Activated T-cell treated with anti-CD3 and anti-CD28 coated beads, Interleukin-2, amount 50 U/mL, for 48 hours (primary cell): Measurements from ENCODE around the gene PAX2.

Experiments
- DNase-seq, 2 experiments: peaks; one replicate each; pipeline ENCODE4 v3.0.0-alpha.2; 2020

PAX2 gene

DNA sequence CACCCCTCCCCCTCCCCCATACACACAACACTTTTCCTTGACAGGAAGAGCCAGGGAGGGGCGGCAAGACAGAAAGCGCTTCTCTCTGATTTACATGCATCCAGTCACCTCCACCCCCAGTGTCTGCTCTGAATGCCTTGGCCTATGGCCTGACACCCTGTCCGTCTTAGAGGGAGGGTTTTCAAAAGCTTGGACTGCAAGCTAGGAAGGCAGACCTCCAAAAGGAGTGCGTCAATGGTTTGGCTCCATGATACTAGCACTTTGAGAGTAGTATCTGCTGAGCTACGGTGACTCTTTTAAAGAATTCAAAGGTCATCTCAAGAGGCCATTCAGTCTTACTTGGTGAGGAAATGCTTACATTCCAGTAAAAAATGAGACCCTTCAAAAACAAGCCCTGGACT lies 20.3 kb upstream of the PAX2 start:
- DNase-seq: no peak

DNA sequence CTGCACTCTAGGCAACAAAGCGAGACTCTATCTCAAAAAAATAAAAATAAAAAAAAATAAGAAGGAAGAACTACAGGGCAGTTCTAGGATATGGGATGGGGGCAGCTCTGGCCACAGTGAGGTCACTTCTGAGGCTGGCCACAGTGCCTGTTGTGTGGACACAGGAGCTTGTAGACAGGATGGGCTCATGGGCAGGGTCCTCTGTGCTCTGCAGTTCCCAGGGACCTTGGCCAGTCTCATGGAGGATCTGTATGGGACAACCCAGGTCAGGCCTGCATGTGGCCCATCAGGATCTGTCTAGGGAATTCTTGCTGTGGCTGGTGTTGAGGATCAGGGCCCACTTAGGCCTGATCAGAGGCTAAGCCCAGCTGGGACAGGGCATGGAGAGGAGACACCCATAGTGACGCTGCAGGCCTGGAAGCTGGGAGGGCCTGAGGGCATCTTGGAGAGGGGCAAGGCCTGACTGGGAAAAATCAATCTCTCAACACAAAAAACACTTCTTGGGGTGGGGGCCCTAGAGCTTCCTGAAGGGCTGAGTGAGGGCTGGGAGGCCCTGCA lies 19.4 kb upstream of the PAX2 start:
- DNase-seq: no peak

DNA sequence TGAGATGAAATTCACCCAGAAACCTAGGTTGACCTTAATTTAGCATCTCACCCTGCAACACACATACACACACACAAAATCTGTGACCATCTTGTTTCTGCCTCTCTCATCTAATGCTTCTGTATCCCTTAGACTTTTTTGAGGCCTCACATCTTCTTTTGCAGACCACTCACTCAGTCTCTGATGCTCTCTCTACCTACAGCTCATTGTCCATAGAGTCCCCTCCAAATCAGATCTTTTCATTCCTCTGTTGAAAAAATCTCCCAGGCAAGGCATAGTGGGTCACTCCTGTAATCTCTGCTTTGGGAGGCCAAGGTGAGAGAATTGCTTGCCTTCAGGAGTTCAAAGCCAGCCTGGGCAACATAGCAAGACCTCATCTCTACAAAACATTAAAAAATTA lies 17.6 kb upstream of the PAX2 start:
- DNase-seq: no peak

DNA sequence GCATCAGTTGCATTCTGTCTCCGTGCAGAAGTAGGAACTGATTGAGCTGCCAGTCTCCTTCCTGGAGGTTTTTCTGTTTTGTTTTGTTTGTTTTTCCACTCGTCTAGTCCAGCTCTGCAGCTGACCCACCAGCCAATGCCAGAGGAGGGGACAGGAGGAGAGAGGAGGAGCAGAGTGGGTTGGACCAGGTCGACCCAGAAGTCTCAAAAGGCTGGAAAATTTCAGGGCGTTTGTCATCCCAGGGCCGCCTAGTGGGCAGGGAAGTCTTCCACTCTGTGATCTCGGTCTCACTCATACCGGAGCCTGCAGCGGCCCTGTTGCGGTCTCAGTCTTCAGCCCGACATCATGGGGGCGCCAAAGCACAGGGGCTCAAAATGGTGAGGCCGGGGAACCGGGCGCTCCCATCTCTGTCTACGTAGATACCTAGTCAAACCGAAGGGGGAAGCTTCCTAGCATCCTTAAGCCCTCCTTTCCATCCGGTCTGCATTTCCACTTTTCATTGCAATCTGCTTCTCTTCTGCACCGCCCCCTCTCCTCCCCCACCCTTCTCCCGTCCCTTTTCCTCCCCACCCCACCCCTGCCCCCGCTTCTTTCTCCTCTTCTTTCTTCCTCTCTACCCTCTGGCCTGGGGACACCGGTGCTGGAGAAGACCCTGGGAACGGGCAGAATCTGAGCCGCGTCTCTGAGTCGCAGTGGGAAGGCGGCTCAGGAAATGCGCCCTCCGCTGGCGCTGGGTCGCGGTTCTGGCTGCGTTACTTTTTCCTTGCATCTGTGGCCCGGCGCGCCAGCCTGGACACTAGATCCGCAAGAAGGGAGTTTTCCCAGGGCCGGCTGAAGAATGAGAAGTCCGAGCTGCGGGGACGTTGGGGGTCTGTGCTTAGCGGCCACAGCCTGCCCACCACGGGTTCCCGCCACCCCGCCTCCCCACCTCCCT lies 16.2 kb upstream of the PAX2 start:
- DNase-seq: peak; percentile 57 to 62

DNA sequence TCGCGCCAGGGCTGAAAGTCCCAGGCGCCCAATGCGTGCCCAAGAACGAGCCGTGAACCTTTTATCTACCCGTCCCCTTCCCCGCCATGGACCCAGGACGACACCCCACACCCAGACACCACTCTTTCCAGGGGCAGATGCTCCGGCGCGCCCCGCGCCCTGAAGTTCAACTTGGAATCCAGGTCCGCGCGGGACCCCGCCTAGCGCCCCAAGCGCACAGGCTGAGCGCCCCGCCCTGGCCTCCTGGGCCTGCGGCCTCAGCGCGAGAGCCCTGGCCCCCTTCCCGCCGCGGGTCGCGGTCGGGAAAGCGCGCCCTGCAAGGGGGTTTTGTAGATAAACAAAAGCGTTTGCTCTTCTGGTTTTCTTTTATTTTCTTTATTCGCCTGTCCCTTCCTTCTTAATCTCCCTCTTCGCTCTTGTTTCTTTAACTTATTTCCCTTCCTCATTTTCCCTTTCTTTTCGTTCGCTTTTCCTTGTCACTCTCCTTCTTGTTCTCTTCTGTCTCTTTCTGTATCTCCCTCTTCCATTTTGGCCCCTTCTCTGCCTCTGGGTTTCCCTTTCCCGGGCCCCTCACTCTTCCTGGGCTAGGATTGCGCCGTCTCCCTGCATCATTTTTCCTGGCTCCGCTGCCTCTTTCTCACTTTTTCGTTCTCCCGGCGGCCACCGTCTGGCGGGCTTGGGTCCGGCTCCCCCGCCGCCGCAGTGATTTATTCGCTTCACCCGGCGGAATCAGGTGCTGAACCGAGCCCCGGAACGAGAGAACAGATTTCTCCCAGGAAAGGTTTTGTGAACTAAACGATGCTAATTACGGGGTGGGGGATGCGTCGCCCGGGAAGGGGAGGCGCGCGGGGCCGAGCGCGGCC lies 15.3 kb upstream of the PAX2 start:
- peak in 1 of 2 experiments; percentile 33 for DNase-seq

DNA sequence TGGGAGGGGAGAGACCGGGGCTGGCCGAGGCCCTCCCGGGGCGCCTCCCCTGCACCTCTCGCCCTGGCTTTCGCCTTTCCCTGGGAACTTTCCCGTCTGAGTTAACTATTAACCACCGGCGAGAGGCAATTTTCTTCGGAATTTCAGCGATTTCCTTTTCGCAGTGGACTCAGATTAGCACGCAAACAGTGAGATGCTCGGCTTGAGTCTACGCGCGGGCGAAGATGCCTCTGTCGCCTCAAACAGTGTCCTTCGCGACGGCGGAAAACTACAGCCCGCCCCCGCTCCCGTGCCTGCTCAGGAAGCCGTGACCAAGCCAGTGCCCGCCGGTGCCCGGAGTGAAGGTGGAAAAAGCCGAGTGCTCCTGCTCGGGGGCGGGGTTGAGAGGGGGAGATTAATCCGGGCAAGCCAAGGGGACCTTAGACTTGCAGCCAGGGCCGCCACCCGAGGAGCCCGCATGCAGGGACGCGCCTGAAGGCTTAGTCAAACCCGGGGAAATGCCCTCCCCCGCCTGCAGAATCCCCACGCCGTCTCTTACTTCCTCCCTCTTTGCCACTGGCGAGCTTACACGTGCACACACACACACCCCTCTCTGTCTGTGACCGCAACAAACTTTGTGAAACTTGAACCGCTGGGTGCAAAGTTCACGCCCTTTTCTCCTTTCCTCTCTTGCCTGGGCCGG lies 14.5 kb upstream of the PAX2 start:
- DNase-seq: peak in 1 of 2 experiments; percentile 56

DNA sequence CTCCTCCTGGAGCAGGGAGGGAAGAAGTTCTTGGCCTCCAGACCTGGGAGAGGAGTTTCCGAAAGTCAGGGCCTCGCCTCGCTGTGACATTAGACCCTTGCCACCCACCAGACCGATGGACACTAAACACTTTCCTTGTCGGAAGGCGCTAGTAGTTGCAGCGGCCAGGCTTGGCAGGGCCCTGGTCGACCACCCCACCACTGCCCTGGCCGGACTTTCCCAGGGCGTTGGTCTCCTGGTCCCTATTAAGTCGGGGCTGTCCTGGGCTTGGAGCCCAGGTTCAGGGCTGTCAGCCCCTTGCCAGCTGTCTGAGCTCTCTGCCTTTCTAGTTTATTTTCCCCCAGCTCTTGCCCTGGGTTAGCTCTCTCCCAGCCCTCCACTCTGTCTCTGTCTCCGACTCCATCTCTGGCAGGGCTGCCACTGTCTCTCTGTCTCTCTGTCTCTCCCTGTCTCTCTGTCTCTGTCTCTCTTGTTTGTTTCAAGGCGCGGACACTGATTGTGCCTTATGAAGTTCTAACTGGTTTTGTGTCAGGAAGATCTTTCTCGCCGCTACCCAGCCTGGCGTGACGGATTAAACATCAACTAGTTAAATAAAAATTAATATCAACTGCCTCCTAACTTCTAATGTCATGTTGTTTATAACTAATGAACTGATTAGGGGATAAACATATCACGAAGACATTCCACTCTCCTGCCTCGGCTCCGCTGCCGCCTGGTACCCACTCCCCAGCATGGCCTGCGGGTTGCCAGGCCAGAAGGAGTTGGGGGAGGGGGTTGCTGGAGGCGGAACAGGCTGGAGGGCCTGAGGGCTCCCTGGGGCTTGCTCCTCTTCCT lies 13.8 kb upstream of the PAX2 start:
- DNase-seq: no peak

DNA sequence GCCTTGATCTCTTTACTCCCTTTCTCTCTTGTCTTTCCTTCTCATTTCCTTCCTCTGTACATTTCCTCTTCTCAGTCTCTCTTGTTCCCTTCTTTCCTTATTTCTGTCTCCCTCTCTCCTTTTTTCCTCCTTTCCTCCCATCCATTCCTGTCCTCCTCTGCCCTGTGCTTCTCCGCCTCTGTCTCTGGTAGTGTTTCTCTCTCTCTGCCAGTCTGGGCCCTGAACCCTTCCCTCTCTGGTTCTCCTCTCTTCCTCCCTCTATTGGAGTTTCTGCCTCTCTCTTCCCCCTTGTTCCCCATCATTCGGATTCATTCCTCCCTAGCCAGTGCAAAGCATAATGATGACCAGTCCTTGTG lies 13.2 kb upstream of the PAX2 start:
- no peak for DNase-seq

DNA sequence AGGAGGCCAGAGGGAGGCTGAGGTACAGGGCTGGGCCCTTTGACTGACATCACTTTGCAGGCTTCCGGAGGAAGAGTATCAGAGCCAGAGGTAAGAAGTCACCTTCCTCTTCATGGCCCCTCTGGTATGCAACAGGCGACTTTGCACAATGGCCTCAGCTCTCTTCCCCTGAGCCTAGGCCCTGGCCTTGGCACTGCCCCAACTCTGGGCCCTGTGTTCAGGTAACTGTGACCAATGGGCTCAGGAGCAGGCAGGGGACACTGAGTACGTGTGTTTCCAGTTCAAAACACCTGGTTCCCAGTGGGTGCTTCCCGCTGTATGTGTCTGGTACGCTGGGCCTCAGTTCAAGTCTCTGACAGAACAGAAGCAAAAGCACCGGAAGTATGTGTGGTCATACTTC lies 12.1 kb upstream of the PAX2 start:
- no peak for DNase-seq

DNA sequence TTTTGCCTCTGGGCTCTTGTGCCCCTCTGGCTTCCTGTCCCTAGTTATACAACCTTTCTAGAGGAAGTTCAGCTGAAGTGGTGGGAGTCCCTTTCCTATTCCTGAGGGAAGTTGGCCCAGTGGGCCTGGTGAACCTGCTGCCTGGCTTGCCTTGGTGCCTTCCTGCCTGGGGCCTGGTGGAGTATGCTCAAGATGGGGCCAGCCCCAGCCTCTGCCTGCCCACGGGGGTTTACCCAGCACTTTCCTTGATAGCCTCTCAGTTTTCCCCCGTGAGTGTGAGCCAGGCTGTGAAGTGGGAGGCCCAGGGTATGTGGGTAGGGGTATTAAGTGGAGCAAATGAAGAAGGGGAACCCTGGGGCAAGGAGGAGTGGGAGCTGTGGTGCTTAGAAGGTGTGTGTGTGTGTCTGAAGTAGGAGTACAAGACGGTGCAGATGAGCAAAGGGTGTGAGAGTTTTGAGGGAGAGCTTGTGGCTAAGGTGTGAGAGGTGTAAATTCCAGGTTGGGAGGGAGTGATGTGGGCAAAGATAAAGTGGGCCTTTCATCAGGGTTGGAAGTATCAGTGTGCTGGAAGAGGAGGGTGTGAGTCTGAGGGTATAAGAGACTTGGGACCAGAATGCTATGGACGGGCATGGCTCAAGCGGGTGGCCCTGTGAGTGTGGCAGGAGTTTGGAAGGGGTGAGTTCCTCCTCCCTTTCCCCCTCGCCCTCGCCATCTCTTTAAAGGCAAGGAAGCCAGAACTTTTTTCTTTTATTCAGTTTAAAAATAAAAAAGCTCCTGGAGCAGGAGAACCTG lies 10.9 kb upstream of the PAX2 start:
- peak; percentile 24 to 26 for DNase-seq

DNA sequence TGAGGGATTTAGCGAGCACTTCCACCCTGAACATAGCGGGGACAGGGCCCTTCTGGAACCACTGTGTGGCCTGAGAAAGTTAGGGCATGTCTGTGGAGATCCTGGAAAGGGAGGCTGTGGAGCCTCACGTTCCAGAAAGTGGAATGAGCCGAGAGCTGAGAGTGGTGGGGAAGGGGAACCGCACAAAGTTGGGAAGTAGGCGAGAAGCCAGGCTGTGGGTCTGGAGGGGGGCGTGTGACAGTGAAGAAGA lies 10.4 kb upstream of the PAX2 start:
- no peak for DNase-seq

DNA sequence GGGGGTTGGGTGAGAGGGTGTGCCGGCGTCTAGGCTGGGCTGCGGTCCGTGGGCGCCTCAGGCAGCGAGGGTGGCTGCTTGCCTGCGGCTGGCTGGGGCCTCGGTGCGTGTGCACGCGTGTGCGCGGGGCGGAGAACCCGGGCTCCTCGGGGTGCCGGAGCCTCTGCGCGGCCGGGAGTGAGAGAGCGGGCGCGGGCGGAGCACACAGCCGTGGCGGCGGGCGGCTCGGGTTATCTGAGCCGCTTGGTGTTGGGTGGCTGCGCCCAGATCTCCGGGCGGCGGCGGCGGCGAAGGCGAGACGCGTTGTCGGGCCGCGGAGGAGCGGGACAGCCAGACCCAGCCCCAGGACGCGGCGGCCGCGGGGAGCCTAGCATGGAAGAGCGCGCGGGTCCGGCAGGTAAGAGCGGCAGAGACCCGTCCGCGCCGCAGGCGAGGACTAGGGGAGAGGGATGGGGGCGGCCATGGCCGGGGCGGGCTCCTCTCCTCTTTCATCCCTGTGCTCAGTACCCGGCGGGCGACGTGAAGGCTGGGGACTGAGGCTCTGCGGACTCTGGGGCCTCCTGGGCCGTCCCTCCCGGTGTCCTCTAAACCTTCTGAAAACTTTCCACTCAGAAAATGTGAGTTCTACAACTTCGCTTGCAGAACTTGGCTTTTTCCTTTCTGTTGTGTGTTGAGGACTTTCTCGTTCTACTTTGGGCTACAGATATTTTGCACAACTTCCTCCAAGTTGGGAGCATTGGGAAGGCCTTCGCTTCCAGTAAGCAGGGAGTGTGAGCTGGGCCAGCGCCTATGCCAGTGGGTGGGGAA lies 9.8 kb upstream of the PAX2 start:
- DNase-seq: peak in 1 of 2 experiments; percentile 32

DNA sequence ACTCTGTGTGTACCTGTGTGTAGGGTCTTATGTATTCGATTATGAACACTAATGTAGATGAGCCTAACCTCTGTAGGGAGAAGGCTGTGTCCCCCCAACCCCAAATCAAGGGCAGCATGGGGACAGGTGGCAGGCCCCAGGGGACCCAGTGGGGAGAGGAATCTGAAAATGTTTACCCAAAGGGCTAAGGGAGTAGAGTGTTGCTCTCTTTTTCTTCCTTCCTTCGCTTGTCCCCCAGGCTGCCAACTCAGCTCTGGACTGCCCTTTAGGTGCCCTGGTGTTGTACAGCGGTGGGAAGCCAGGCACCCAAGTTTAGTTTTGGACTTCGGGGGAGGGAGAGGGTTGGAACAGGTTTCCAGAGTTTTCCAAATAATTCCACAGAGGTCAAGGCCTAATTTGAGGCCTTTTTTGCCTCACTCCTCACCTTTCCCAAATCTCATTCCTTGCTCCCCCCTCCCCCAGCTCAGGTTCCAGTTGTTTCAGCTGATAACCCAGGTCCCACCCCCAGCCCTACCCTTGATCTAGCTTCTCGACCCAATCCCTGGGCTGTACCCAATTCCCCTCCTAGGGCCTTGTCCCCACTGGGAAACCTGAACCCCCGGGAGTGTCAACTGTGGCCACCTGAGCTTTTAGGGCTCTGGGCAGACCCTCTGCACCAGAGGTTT lies 9.1 kb upstream of the PAX2 start:
- DNase-seq: no peak

DNA sequence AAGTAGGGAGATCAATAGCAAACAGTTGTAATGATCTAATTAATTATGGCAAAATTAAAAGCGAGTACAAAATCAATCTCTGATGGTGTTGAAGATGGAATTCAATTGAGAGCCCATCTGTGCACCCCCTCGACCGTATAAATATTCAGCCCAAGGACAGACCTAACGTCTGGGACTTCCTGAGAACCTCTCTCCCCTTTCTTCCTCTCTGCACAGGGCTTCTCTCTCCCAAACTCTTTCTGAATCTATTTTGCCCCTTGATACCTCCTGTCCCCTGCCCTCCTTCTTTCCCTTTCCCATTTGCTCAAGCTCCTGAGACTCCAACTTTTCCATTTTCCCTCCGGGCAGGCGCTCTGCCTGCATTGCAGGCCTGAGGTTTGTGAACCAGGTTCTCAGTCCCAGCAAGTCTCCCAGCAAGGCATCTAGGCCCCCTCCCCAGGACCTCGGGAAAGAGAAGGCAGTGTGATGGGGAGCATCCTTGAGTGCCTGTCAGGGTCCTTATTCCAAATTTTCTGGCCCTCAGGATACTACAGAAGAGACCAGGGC lies 8.5 kb upstream of the PAX2 start:
- DNase-seq: no peak

DNA sequence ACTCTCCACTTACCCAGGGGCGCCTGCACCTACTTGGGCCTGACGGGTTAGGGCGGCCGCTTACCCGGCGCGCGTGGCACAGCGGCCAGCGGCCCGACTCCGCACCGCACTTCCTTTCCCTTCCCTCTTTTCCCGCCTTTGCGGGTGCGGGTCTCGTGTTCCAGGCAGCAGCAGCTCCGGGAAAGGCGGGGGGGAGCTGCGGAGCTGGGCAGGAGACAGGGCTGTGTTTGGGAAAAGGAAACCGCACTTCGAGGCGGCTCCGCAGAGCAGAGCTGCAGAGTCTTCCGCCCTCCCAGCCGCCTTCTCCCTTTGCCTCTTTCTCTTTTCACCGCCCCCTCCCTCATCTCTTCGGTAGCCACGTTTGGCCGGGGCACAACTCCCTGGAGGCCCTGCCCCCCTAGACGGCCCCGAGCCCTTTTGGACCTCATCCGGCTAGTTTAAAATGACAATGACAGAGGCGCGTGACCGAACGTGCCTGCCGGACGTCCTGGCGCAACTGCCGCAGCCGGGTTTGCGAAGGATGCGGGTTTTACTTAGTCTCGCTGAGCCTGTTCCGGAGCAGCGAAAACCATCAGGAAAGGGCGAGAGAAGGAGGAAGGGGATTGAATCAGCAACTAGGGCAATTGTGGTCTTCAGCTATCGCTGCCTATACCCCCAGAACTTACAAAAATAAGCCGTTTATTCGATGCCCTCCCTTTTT lies 7.9 kb upstream of the PAX2 start:
- peak in 1 of 2 experiments; percentile 49 for DNase-seq

DNA sequence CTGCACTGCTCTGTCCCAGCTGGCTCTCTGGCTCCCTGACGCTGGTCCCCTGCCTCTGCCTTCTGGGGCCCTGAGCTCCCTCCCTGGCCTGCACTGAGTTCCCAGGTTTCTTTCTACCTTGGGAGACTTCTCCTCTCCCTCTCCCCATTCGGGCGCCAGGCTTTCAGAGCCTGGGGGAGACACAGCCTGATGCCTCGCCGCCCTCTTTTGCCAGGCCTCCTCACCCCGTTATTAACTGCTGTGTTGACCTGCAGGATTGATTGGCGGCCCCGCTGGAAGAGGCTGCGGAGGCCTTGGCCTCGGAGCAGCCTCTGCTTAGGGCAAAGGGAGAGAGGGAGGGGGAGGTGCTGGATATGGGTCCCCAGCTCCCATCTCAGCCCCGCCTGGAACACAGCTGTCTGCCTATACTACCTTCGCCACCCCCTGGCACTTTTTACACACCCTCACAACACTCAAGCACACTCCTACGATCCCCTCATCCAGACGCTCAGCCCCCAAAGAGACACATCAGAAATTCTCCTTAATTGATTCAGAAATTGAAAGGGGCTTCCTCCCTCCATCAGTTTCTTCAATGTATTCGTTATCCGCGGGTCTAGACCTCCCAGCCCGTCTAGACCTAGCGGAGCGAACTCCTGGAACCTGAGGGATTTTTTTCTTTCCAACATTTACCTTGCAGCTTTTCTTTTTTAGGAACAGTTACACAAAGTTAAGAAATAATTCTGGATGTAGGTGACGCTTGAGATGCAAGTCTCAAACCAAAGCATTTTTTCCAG lies 7.1 kb upstream of the PAX2 start:
- DNase-seq: peak in 1 of 2 experiments; percentile 27

DNA sequence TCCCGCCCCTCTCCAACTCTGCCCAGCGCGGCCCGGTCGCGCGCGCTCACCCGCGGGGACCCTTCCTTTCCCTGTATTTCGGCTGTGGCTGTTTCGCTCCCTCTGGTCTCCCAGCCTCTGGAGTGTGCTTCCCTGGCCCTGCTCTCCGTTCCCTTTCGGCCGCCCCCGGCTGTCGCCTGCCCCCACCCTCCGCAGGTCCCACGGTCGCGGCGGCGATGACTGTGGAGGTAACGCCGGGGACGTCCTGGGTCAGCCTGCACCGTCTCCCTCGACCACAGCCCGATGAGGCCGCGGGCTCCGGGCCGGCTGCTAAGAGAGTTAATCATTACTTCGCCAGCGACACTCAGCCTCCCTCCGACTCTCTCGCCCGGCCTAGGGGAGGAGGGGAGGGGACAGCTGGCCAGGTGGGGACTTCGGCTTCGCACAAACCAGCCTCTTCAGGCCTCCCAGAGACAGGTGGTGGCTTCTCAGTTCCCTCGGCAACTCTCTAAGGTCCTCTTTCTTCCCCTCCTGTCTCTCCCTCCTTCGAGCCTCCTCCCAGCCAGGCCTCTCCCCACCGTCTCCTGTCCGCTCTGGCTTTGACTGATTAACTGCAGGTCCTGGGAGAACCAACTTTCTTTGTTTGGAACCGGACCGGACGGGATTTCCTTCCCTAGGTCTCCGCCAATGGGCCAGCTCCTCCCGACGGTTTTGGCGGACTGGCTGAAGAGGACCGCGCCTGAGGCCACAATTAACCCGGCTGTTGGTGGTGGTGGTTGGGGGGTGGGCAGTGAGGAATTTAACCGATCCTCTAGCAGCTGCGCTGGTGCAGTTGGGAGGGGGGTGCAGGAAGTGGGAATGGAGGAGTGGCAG lies 5.6 kb upstream of the PAX2 start:
- peak in 1 of 2 experiments; percentile 27 for DNase-seq
